Tibial nerve (tissue), 4 donors: ENCODE measurements around the gene SMC1B. TPM values are rescaled to one million over a fixed set of nuclear protein-coding genes. Genes with fewer than 3 reads are reported as not detected.

Experiments
- DNase-seq, 2 donors: peaks; one replicate each; pipeline ENCODE4 v3.0.0-alpha.2; 2019; ENCODE audit warnings: low spot score in 2 of 2
- H3K27ac ChIP-seq, 4 donors: fragments of 200-600 bp; sonication (generic) in 3 of 4; one replicate each; pipeline ENCODE4 v1.5.1; 2017 to 2019; ENCODE audit warnings: mild to moderate bottlenecking in 1 of 4
- H3K27me3 ChIP-seq, 2 donors: fragments of 200-600 bp; sonication (generic) in 1 of 2; one replicate each; pipeline versions ENCODE4 v1.5.1 to v1.6.0; 2017 to 2019
- H3K36me3 ChIP-seq, 3 donors: fragments of 200-600 bp; sonication (generic); one replicate each; pipeline ENCODE4 v1.5.1; 2018 to 2019
- H3K4me1 ChIP-seq, 4 donors: fragments of 200-600 bp; sonication (generic) in 3 of 4; one replicate each; pipeline ENCODE4 v1.5.1; 2017 to 2019
- H3K4me3 ChIP-seq, 4 donors: fragments of 200-600 bp; sonication (generic) in 3 of 4; one replicate each; pipeline ENCODE4 v1.5.1; 2017 to 2019; ENCODE audit warnings: mild to moderate bottlenecking in 1 of 4, moderate library complexity in 1 of 4
- H3K9me3 ChIP-seq, 4 donors: fragments of 200-600 bp; sonication (generic) in 3 of 4; one replicate each; pipeline ENCODE4 v1.5.1; 2017 to 2019
- CTCF ChIP-seq, 5 experiments: fragments of 200-600 bp in 3 of 5; fragments of 450-650 bp in 2 of 5; sonication (generic) in 3 of 5; IDR thresholded peaks; one replicate each; pipeline ENCODE4 v1.5.1; 2016 to 2019; ENCODE audit warnings: antibody characterized with exemption in 5 of 5, mild to moderate bottlenecking in 3 of 5, moderate library complexity in 2 of 5
- EP300 ChIP-seq, 2 donors: sonication (generic); formaldehyde crosslinking; IDR thresholded peaks; one replicate each; pipeline ENCODE4 v1.6.1; 2017; ENCODE audit warnings: antibody characterized with exemption in 2 of 2, mild to moderate bottlenecking in 1 of 2
- POLR2A ChIP-seq, 2 donors: fragments of 450-650 bp; IDR thresholded peaks; one replicate each; pipeline ENCODE4 v1.6.1; 2017; ENCODE audit warnings: antibody characterized with exemption in 2 of 2, mild to moderate bottlenecking in 2 of 2, moderate library complexity in 2 of 2
- WGBS, 2 donors: methylation state at CpG; one replicate each; pipeline ENCODE4 v1.1.5; 2018; 5-methylcytosine and 5-hydroxymethylcytosine counted together
- total RNA-seq, 4 donors: library from RNA; depleted of rRNA; stranded (reverse); fragments of >200 nt; gene quantifications; one replicate each; pipeline ENCODE4 v1.1.0, GENCODE V29; 2016

Gene SMC1B
- total RNA-seq, 4 donors from 2014 or later = not detected

- DNase-seq = no peak
- Histone ChIP-seq H3K4me3 (no peak overlapping the region), H3K27me3 (no peaks in the 10 kb centered on the region), H3K9me3 (no peaks in the 10 kb centered on the region), H3K36me3 (peaks cover 3 to 64% (median 9%) of the 10 kb centered on the region in 3 donors), H3K27ac (no peak overlapping the region), H3K4me1 (peaks cover 0 to 20% (median 5%) of the 10 kb centered on the region in 4 donors)
- 92 to 94% methylated on average over 12 of the region's 12 CpGs for WGBS, 2 donors
- no peak for TF ChIP-seq EP300 (IDR thresholded peaks at IDR 0.05)
- TF ChIP-seq POLR2A (IDR thresholded peaks at IDR 0.05) = no peak
- no peak for TF ChIP-seq CTCF (IDR thresholded peaks at IDR 0.05)
Observed at GRCh38 chr22:45324311-45324711, 89.1 kb downstream of the SMC1B start.

GRCh38 chr22:45323695-45324094, 89.7 kb downstream of the SMC1B start:
- Histone ChIP-seq H3K27me3 (no peaks in the 10 kb centered on the region), H3K27ac (no peak overlapping the region), H3K4me1 (peaks cover 0 to 20% (median 7%) of the 10 kb centered on the region in 4 donors), H3K9me3 (no peaks in the 10 kb centered on the region), H3K36me3 (peaks cover 3 to 58% (median 9%) of the 10 kb centered on the region in 3 donors), H3K4me3 (no peak overlapping the region)
- TF ChIP-seq CTCF (IDR thresholded peaks at IDR 0.05) (no peak), EP300 (IDR thresholded peaks at IDR 0.05) (no peak), POLR2A (IDR thresholded peaks at IDR 0.05) (no peak)
- DNase-seq = no peak
- 80 to 85% methylated on average over 7 of the region's 7 CpGs for WGBS, 2 donors

GRCh38 chr22:45322873-45323525, 90.4 kb downstream of the SMC1B start:
- TF ChIP-seq EP300 (IDR thresholded peaks at IDR 0.05) (no peak), CTCF (IDR thresholded peaks at IDR 0.05) (no peak), POLR2A (IDR thresholded peaks at IDR 0.05) (no peak)
- no peaks in the 10 kb centered on the region for H3K27me3 ChIP-seq
- 92 to 94% methylated on average over 24 of the region's 24 CpGs for WGBS, 2 donors
- H3K4me1 ChIP-seq = peaks cover 0 to 26% (median 13%) of the 10 kb centered on the region in 4 donors
- no peak for DNase-seq
- no peak overlapping the region for H3K4me3 ChIP-seq
- H3K27ac ChIP-seq = no peak overlapping the region
- no peaks in the 10 kb centered on the region for H3K9me3 ChIP-seq
- peaks cover 3 to 52% (median 9%) of the 10 kb centered on the region in 3 donors for H3K36me3 ChIP-seq

GRCh38 chr22:45321827-45322226, 91.6 kb downstream of the SMC1B start:
- no peak overlapping the region for H3K27ac ChIP-seq
- DNase-seq = no peak
- 79 to 90% methylated on average over 12 of the region's 12 CpGs for WGBS, 2 donors

More at GRCh38 chr22:45321827-45322226, 91.6 kb downstream of the SMC1B start:
- Histone ChIP-seq H3K4me3 (no peak overlapping the region), H3K9me3 (no peaks in the 10 kb centered on the region), H3K36me3 (peaks cover 0 to 41% (median 9%) of the 10 kb centered on the region in 3 donors), H3K4me1 (peaks cover 0 to 38% (median 16%) of the 10 kb centered on the region in 4 donors), H3K27me3 (no peaks in the 10 kb centered on the region)
- TF ChIP-seq EP300 (IDR thresholded peaks at IDR 0.05) (no peak), CTCF (IDR thresholded peaks at IDR 0.05) (no peak)
